ENCODE measurements around the gene ADAMTS8.

DNA sequence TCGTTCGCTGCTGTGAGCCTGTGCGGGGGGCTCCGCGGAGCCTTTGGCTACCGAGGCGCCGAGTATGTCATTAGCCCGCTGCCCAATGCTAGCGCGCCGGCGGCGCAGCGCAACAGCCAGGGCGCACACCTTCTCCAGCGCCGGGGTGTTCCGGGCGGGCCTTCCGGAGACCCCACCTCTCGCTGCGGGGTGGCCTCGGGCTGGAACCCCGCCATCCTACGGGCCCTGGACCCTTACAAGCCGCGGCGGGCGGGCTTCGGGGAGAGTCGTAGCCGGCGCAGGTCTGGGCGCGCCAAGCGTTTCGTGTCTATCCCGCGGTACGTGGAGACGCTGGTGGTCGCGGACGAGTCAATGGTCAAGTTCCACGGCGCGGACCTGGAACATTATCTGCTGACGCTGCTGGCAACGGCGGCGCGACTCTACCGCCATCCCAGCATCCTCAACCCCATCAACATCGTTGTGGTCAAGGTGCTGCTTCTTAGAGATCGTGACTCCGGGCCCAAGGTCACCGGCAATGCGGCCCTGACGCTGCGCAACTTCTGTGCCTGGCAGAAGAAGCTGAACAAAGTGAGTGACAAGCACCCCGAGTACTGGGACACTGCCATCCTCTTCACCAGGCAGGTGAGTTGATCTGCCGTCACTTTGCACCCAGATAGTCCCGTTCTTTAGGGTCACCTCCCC, 21.0 kb upstream of the ADAMTS8 start:
- TF ChIP-seq SRF (IDR thresholded peaks at IDR 0.05; ENCODE audit: low read depth) (no peak), SIN3A (IDR thresholded peaks at IDR 0.05; ENCODE audit: low read depth) (no peak), REST (IDR thresholded peaks at IDR 0.05; ENCODE audit: low read depth) (no peak), TCF7L2 (IDR thresholded peaks at IDR 0.05; ENCODE audit: borderline replicate concordance, extremely low read depth, insufficient read depth, insufficient read length) (no peak)
- TF ChIP-seq, protein P1, sequence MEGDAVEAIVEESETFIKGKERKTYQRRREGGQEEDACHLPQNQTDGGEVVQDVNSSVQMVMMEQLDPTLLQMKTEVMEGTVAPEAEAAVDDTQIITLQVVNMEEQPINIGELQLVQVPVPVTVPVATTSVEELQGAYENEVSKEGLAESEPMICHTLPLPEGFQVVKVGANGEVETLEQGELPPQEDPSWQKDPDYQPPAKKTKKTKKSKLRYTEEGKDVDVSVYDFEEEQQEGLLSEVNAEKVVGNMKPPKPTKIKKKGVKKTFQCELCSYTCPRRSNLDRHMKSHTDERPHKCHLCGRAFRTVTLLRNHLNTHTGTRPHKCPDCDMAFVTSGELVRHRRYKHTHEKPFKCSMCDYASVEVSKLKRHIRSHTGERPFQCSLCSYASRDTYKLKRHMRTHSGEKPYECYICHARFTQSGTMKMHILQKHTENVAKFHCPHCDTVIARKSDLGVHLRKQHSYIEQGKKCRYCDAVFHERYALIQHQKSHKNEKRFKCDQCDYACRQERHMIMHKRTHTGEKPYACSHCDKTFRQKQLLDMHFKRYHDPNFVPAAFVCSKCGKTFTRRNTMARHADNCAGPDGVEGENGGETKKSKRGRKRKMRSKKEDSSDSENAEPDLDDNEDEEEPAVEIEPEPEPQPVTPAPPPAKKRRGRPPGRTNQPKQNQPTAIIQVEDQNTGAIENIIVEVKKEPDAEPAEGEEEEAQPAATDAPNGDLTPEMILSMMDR (IDR thresholded peaks at IDR 0.05 in 2 of 3, conservative IDR thresholded peaks at IDR 0.05 in 1 of 3; ENCODE audit: borderline replicate concordance in 1 of 3, insufficient read depth in 1 of 3, low read depth in 2 of 3, low read length in 2 of 3) = no peak

Data from HCT116 (cell line).